Chondrocyte (in vitro differentiated cells): Measurements from ENCODE around the gene PLSCR3. TPM values are rescaled to one million over a fixed set of nuclear protein-coding genes. Genes with fewer than 3 reads are reported as not detected.

Experiments
- DNase-seq: peaks from one replicate; pipeline ENCODE4 v3.0.0; 2021; ENCODE audit warnings: mixed read lengths, low spot score
- H3K27ac Mint-ChIP-seq: one replicate; pipeline ENCODE4 v1.8.0; 2021; ENCODE audit warnings: mild to moderate bottlenecking, moderate library complexity, mixed read lengths; ENCODE audit not compliant: unreplicated experiment
- H3K27me3 Mint-ChIP-seq: 2 replicates; pipeline ENCODE4 v1.8.0; 2021; ENCODE audit warnings: low read depth, mixed read lengths
- H3K36me3 Mint-ChIP-seq: 2 replicates; pipeline ENCODE4 v1.8.0; 2021; ENCODE audit warnings: low read depth, mixed read lengths
- H3K4me1 Mint-ChIP-seq: 2 replicates; pipeline ENCODE4 v1.8.0; 2021; ENCODE audit warnings: low read depth, mild to moderate bottlenecking, mixed read lengths
- H3K4me3 Mint-ChIP-seq: one replicate; pipeline ENCODE4 v1.8.0; 2021; ENCODE audit warnings: mild to moderate bottlenecking, moderate library complexity, mixed read lengths; ENCODE audit not compliant: unreplicated experiment
- H3K9me3 Mint-ChIP-seq: 2 replicates; pipeline ENCODE4 v1.8.0; 2021; ENCODE audit warnings: low read depth, mixed read lengths
- total RNA-seq: library from RNA; stranded (reverse); gene quantifications from 3 replicates; pipeline ENCODE4 v1.2.1, GENCODE V29; 2021
- TF ChIP-seq, protein P1 (sequence below): fragments of 200-600 bp; sonication (generic); IDR thresholded peaks from 2 replicates; pipeline ENCODE4 v1.5.0; 2021; ENCODE audit warnings: antibody characterized with exemption, mild to moderate bottlenecking, moderate library complexity

Gene PLSCR3
- total RNA-seq, 1 donor from 2014 or later: 81.5 TPM

GRCh38 chr17:7403043-7403726 lies 8.9 kb upstream of the PLSCR3 start:
- TF ChIP-seq, protein P1, sequence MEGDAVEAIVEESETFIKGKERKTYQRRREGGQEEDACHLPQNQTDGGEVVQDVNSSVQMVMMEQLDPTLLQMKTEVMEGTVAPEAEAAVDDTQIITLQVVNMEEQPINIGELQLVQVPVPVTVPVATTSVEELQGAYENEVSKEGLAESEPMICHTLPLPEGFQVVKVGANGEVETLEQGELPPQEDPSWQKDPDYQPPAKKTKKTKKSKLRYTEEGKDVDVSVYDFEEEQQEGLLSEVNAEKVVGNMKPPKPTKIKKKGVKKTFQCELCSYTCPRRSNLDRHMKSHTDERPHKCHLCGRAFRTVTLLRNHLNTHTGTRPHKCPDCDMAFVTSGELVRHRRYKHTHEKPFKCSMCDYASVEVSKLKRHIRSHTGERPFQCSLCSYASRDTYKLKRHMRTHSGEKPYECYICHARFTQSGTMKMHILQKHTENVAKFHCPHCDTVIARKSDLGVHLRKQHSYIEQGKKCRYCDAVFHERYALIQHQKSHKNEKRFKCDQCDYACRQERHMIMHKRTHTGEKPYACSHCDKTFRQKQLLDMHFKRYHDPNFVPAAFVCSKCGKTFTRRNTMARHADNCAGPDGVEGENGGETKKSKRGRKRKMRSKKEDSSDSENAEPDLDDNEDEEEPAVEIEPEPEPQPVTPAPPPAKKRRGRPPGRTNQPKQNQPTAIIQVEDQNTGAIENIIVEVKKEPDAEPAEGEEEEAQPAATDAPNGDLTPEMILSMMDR: no peak
- H3K27ac Mint-ChIP-seq: peak overlapping the region; percentile 91
- H3K4me1 Mint-ChIP-seq: peaks cover 27% of the 10 kb centered on the region
- peak overlapping the region; percentile 80 for H3K4me3 Mint-ChIP-seq
- no peaks in the 10 kb centered on the region for H3K9me3 Mint-ChIP-seq
- no peak for DNase-seq
- H3K36me3 Mint-ChIP-seq: no peaks in the 10 kb centered on the region
- H3K27me3 Mint-ChIP-seq: no peaks in the 10 kb centered on the region

GRCh38 chr17:7398612-7399011 lies 4.3 kb upstream of the PLSCR3 start:
- H3K4me3 Mint-ChIP-seq: no peak overlapping the region
- no peaks in the 10 kb centered on the region for H3K27me3 Mint-ChIP-seq
- peaks cover 24% of the 10 kb centered on the region for H3K4me1 Mint-ChIP-seq
- DNase-seq: no peak
- H3K9me3 Mint-ChIP-seq: no peaks in the 10 kb centered on the region
- H3K36me3 Mint-ChIP-seq: no peaks in the 10 kb centered on the region
- TF ChIP-seq, protein P1: no peak
- H3K27ac Mint-ChIP-seq: no peak overlapping the region

DNA sequence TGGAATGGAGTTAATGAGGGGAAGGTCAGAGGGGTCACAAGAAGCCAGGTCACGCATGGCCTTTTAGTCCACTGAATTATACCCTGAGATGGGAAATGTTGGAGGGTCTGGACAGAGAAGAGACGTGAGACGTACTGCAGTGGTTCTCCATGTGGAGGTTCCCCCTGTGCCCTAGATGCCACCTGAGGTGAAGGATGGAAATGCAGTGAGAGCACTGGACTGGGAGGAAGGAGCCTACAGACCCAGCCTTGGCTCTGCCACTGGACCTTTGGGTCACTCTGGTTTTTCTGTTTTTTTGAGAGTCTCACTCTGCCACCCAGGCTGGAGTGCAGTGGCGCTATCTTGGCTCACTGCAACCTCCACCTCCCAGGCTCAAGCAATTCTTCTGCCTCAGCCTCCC lies 1.8 kb upstream of the PLSCR3 start:
- H3K27ac Mint-ChIP-seq: peak overlapping the region; percentile 36
- no peak for DNase-seq
- peaks cover 20% of the 10 kb centered on the region for H3K4me1 Mint-ChIP-seq
- H3K36me3 Mint-ChIP-seq: peaks cover 3% of the 10 kb centered on the region
- H3K27me3 Mint-ChIP-seq: no peaks in the 10 kb centered on the region
- H3K9me3 Mint-ChIP-seq: no peaks in the 10 kb centered on the region
- H3K4me3 Mint-ChIP-seq: no peak overlapping the region
- TF ChIP-seq, protein P1: no peak

DNA sequence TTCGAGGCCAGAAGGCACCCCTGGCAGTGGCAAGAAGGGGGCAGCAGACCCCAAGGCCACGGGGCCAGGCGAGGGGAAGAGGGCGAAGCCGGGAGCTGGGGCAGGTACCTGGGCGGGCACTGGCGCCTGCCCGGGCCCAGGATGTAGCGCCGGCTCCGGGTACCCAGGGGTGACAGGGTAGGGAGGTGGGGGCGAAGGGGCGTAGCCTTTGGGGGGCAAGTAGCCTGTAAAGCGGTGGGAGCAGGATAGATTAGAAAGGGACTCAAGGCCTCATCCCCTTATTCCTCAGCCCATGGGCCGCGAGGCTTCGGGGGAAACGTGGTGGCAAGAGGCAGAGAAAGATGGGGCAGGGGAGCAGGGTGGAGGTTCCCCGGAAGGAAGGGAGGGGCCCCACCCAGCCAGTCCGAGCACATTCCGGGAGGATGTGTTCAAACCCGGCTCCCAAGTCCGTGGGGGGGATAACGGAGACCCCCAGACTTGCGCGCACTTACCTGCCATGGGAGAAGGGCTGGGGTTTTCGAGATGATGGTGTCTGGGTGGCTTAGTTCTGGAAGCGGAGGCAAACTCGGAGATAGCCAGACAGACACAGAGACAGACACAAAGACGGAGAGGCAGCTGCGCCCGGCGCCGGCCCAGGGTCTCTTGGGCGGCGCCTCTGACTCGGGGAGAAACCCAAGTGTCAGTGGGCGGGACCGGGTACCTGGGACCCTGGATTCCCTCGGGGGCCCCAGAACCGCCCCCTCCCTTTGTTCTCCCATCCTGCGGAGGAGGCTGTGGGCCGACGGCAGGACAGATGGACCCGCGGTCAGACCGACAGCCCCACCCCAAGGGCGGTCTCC lies 493 bp downstream of the PLSCR3 start:
- H3K36me3 Mint-ChIP-seq: peaks cover 8% of the 10 kb centered on the region
- DNase-seq: no peak
- H3K27ac Mint-ChIP-seq: no peak overlapping the region
- H3K4me3 Mint-ChIP-seq: peak overlapping the region; percentile 91
- H3K9me3 Mint-ChIP-seq: no peaks in the 10 kb centered on the region
- H3K4me1 Mint-ChIP-seq: peaks cover 20% of the 10 kb centered on the region
- no peaks in the 10 kb centered on the region for H3K27me3 Mint-ChIP-seq
- TF ChIP-seq, protein P1: peak; percentile 29

DNA sequence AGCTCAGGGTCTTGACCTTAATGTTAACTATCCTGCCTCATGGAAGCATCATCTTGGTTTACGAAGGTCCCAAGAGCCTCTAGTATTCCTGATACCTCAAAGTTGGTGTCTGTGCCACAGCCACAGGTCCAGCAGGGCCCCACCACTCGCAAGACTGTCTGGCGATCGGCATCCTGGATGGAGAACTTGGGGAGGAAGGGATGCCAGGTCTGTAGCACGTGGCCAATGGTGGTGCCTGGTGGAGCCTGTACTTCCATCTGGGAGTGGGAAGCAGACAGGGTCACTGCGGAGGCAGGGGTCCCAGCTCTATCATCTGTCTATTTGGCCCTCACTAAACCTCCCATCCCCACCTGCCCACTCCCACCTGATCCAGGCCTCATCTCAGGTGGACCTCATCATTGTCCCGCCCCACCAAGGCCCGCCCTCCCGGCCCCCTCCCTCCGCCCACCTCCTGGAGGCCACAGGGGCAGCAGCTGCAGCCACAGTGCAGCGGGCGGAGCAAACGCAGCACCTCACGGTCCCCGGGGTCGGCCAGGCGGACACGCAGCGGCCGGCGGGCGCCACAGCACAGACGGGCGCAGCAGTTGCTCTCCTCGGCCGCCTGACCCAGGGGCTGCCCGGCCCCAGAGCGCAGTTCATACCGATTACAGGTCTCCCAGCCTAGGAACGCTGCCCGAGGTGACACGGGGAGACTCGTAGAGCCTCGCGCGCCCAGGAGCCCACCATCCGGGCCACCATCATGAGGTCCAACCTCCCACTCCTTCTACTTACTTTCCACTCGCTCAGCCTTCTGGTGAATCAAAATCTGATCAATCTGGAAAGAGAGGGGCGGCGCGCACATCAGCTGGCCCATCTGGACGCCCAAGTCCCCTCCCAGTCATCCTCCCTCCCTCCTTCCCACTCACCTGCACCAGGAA lies 1.4 kb downstream of the PLSCR3 start:
- Mint-ChIP-seq H3K4me3 (peak overlapping the region; percentile 91), H3K27ac (no peak overlapping the region), H3K27me3 (no peaks in the 10 kb centered on the region), H3K9me3 (no peaks in the 10 kb centered on the region), H3K36me3 (peaks cover 8% of the 10 kb centered on the region), H3K4me1 (peaks cover 20% of the 10 kb centered on the region)
- no peak for DNase-seq
- TF ChIP-seq, protein P1: no peak
